K562 (cell line): Measurements from ENCODE around the gene GAB2. TPM values are rescaled to one million over a fixed set of nuclear protein-coding genes. Genes with fewer than 3 reads are reported as not detected.

ENCODE experiments used
- ATAC-seq: fragments of 200-7000 bp; cut with Tn5 transposase; 3 replicates; pipeline ENCODE4 v1.9.1; 2020; ENCODE audit warnings: moderate library complexity
- BruUV-seq: library from RNA; stranded (reverse); fragments of 400-500 nt; replicated peaks from 2 replicates; lab custom pipeline; 2021; lab: Mats Ljungman, UMichigan
- CTCF ChIA-PET: fragments of 300-600 bp; formaldehyde crosslinking; extraction: SDS; loops from one replicate; lab custom pipeline; 2021; ENCODE audit warnings: low intra/inter-chr PET ratio; lab: Yijun Ruan, JAX
- POLR2A ChIA-PET: fragments of 300-600, 350-650 bp; sonication (Branson Sonifier 250); formaldehyde crosslinking; extraction: SDS; loops from one replicate; lab custom pipeline; 2021; ENCODE audit warnings: antibody characterized with exemption, inconsistent platforms; lab: Yijun Ruan, JAX
- DNase-seq, 4 experiments: peaks; one replicate each; pipeline versions ENCODE4 v3.0.0 to v3.0.0-alpha.2; 2011 to 2018; ENCODE audit warnings: low spot score in 3 of 4, mixed read lengths in 3 of 4; ENCODE audit errors: extremely low read depth in 1 of 4
- FAIRE-seq: peaks from 2 replicates; lab custom pipeline; 2011; peaks lifted over from hg19 to GRCh38; lab: Jason Lieb, UNC
- H2AFZ ChIP-seq: 2 replicates; pipeline ENCODE4 v1.6.0; 2011; ENCODE audit warnings: low read depth, low read length, control low read depth, inconsistent platforms
- H3K27ac ChIP-seq: fragments of 200-600 bp; 3 replicates; pipeline ENCODE4 v1.8.0; 2011; ENCODE audit warnings: low read depth, mild to moderate bottlenecking, control low read depth, inconsistent platforms, low read length, moderate library complexity, mixed read lengths; ENCODE audit errors: extremely low read depth
- H3K27me3 ChIP-seq, 2 experiments: fragments of 300-600 bp in 1 of 2; 2 replicates in 1 of 2; 3 replicates in 1 of 2; pipeline versions ENCODE4 v1.6.0 to v1.8.0; 2011; ENCODE audit warnings: inconsistent platforms in 2 of 2, low read length in 2 of 2, mild to moderate bottlenecking in 1 of 2, mixed read lengths in 1 of 2, moderate library complexity in 1 of 2; ENCODE audit not compliant: control insufficient read depth in 2 of 2, insufficient read depth in 2 of 2
- H3K36me3 ChIP-seq: fragments of 300-600 bp; 3 replicates; pipeline ENCODE4 v1.8.0; 2011; ENCODE audit warnings: mild to moderate bottlenecking, low read length, inconsistent platforms; ENCODE audit not compliant: control insufficient read depth, insufficient read depth
- H3K4me1 ChIP-seq, 2 experiments: fragments of 200-600 bp in 1 of 2; replicated peaks in 1 of 2; 2 replicates in 1 of 2; 3 replicates in 1 of 2; pipeline versions ENCODE4 v1.5.1 to v1.8.0; 2011; ENCODE audit warnings: inconsistent platforms in 2 of 2, low read length in 2 of 2, mild to moderate bottlenecking in 1 of 2, mixed read lengths in 1 of 2, moderate library complexity in 1 of 2; ENCODE audit not compliant: control insufficient read depth in 2 of 2, insufficient read depth in 2 of 2
- H3K4me2 ChIP-seq: 2 replicates; pipeline ENCODE4 v1.6.1; 2011; ENCODE audit warnings: low read length, control low read depth, inconsistent platforms, mixed read lengths; ENCODE audit not compliant: insufficient read depth
- H3K4me3 ChIP-seq: fragments of 200-600 bp; sonication (generic), shearing (Covaris generic); 2 replicates; pipeline ENCODE4 v1.5.1; 2016; ENCODE audit warnings: control low read depth, inconsistent platforms
- H3K79me2 ChIP-seq: fragments of 200-600 bp; 3 replicates; pipeline ENCODE4 v1.8.0; 2011; ENCODE audit warnings: low read length, inconsistent platforms; ENCODE audit not compliant: control insufficient read depth, insufficient read depth
- H3K9ac ChIP-seq, 2 experiments: 2 replicates each; pipeline versions ENCODE4 v1.6.0 to v1.6.1; 2011; ENCODE audit warnings: low read depth in 2 of 2, low read length in 2 of 2, control low read depth in 1 of 2, inconsistent platforms in 1 of 2, mild to moderate bottlenecking in 1 of 2, mixed read lengths in 1 of 2; ENCODE audit not compliant: insufficient read depth in 1 of 2
- H3K9me1 ChIP-seq: one replicate; pipeline ENCODE4 v1.6.0; 2011; ENCODE audit warnings: inconsistent platforms, mild to moderate bottlenecking, low read length, moderate library complexity; ENCODE audit not compliant: control insufficient read depth, insufficient read depth
- H3K9me3 ChIP-seq: replicated peaks from 2 replicates; pipeline ENCODE4 v1.5.1; 2011; ENCODE audit warnings: low read depth, low read length, inconsistent platforms; ENCODE audit not compliant: control insufficient read depth, insufficient read depth
- H4K20me1 ChIP-seq: replicated peaks from 2 replicates; pipeline ENCODE4 v1.6.1; 2011; ENCODE audit warnings: low read length, inconsistent platforms, mixed read lengths; ENCODE audit not compliant: control insufficient read depth, insufficient read depth
- KLF16 ChIP-seq: IDR thresholded peaks from 2 replicates; pipeline ENCODE4 v1.6.1; 2016; ENCODE audit warnings: antibody characterized with exemption
- NCOA6 ChIP-seq: fragments of 450-650 bp; IDR thresholded peaks from 2 replicates; pipeline ENCODE4 v1.6.1; 2017; ENCODE audit warnings: mild to moderate bottlenecking
- POLR2H ChIP-seq: IDR thresholded peaks from 2 replicates; pipeline ENCODE4 v1.6.1; 2016; ENCODE audit warnings: missing genetic modification characterization, low read depth, mild to moderate bottlenecking, control low read depth, missing compliant biosample characterization, moderate library complexity
- SUPT5H ChIP-seq: fragments of 450-650 bp; IDR thresholded peaks from 2 replicates; pipeline ENCODE4 v1.6.1; 2016
- WGBS: fragments of 100-300 bp; shearing (Covaris generic); methylation state at CpG from one replicate; pipeline ENCODE4 v1.1.6; 2016; ENCODE audit warnings: low coverage, mixed read lengths; ENCODE audit not compliant: insufficient coverage; ENCODE audit errors: missing lambda C conversion rate; 5-methylcytosine and 5-hydroxymethylcytosine counted together
- in situ Hi-C: fragments of 300-500 bp; cut with MboI; formaldehyde crosslinking; loops from 4 replicates; pipeline ENCODE4 v1.15.0; 2018; ENCODE audit warnings: inconsistent platforms, mixed read lengths
- intact Hi-C: fragments of 100-400 bp; cut with micrococcal nuclease; formaldehyde crosslinking; loops from 2 replicates; pipeline ENCODE4 v1.14.2; 2022
- polyA plus RNA-seq, 8 experiments: library from polyadenylated mRNA; depleted of rRNA in 4 of 8; stranded (reverse) in 5 of 8; unstranded in 3 of 8; fragments of >200 nt; fragmentation: Nextera tagmentation in 2 of 8; fragmentation: Illumina TruSeq in 1 of 8; extraction: Ambion mirVana in 2 of 8; extraction: Trizol in 1 of 8; gene quantifications; 2 replicates each; pipeline versions ENCODE4 v1.2.1 to v1.2.3, GENCODE V29; 2011 to 2014; ENCODE audit warnings: inconsistent platforms in 1 of 8, missing spikeins in 1 of 8
- total RNA-seq, 7 experiments: library from RNA; depleted of rRNA in 6 of 7; stranded (reverse); fragments of >200 nt in 6 of 7; fragmentation: Illumina TruSeq in 2 of 7; extraction: Trizol in 2 of 7; gene quantifications; 2 replicates each; pipeline versions ENCODE4 v1.2.1 to v1.2.3, GENCODE V29; 2011 to 2021; ENCODE audit warnings: low replicate concordance in 1 of 7
- TF ChIP-seq, protein P1 (sequence below), 2 experiments: fragments of 450-650 bp; IDR thresholded peaks; 2 replicates each; pipeline ENCODE4 v1.6.1; 2018; ENCODE audit warnings: mild to moderate bottlenecking in 2 of 2, low read depth in 1 of 2; ENCODE audit not compliant: partially characterized antibody in 2 of 2

The GAB2 gene
- total and polyA plus RNA-seq, 9 of the 15 experiments (the other 6 are each of a cell fraction or from before 2014, with no cell fraction given): 2.3 to 35.2 (median 16.1) TPM

- peaks cover 4 to 8% of the 10 kb centered on the region in 2 experiments; a peak in 3 of 5 replicates for H3K4me1 ChIP-seq
- H3K27me3 ChIP-seq: no peaks in the 10 kb centered on the region
- H4K20me1 ChIP-seq: no peaks in the 10 kb centered on the region
- no peaks in the 10 kb centered on the region for H3K79me2 ChIP-seq
- H3K9ac ChIP-seq: no peak overlapping the region
- no peaks in the 10 kb centered on the region for H3K9me1 ChIP-seq
- BruUV-seq: no TSS peak
- DNase-seq: no peak
- no peak overlapping the region for H3K4me3 ChIP-seq
- TF ChIP-seq SUPT5H (0 out of 2 replicates have a peak, but pooled peaks have one; percentile 38), KLF16 (0 out of 2 replicates have a peak, but pooled peaks have one; percentile 10), NCOA6 (no peak), POLR2H (tag) (0 out of 2 replicates have a peak, but pooled peaks have one; percentile 28)
- TF ChIP-seq, protein P1, sequence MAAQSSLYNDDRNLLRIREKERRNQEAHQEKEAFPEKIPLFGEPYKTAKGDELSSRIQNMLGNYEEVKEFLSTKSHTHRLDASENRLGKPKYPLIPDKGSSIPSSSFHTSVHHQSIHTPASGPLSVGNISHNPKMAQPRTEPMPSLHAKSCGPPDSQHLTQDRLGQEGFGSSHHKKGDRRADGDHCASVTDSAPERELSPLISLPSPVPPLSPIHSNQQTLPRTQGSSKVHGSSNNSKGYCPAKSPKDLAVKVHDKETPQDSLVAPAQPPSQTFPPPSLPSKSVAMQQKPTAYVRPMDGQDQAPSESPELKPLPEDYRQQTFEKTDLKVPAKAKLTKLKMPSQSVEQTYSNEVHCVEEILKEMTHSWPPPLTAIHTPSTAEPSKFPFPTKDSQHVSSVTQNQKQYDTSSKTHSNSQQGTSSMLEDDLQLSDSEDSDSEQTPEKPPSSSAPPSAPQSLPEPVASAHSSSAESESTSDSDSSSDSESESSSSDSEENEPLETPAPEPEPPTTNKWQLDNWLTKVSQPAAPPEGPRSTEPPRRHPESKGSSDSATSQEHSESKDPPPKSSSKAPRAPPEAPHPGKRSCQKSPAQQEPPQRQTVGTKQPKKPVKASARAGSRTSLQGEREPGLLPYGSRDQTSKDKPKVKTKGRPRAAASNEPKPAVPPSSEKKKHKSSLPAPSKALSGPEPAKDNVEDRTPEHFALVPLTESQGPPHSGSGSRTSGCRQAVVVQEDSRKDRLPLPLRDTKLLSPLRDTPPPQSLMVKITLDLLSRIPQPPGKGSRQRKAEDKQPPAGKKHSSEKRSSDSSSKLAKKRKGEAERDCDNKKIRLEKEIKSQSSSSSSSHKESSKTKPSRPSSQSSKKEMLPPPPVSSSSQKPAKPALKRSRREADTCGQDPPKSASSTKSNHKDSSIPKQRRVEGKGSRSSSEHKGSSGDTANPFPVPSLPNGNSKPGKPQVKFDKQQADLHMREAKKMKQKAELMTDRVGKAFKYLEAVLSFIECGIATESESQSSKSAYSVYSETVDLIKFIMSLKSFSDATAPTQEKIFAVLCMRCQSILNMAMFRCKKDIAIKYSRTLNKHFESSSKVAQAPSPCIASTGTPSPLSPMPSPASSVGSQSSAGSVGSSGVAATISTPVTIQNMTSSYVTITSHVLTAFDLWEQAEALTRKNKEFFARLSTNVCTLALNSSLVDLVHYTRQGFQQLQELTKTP (IDR thresholded peaks at IDR 0.05; ENCODE audit: low read depth in 1 of 2, partially characterized antibody in 2 of 2): peak in 1 of 2 experiments; percentile 95
- TF ChIP-seq, all 486 proteins: peak for 4
- ChIA-PET CTCF (no interaction called here), POLR2A (no interaction called here)
- Histone ChIP-seq H3K9me3 (no peaks in the 10 kb centered on the region), H2AFZ (no peak overlapping the region), H3K4me2 (no peak overlapping the region), H3K36me3 (peaks cover 45% of the 10 kb centered on the region; the same call in 2 of the 3 replicates), H3K27ac (no peak overlapping the region)
- WGBS: 88% methylated on average over 5 of the region's 5 CpGs
- no peak for ATAC-seq
- in situ Hi-C loops (no loop called here), intact Hi-C loops (no loop called here)
- no peak for FAIRE-seq
These were observed 206.1 kb downstream of the GAB2 start for GRCh38 chr11:78211565-78211964.
